HFF-Myc (cell line): ENCODE data around the gene ARHGAP27.
A peak's percentile ranks its signal among the peaks of the same experiment; 100 is the strongest.

Source experiments
- DNase-seq: peaks from one replicate; pipeline ENCODE4 v3.0.0-alpha.2; 2011; ENCODE audit warnings: low read depth; ENCODE audit errors: extremely low read depth
- H3K4me3 ChIP-seq: replicated peaks from 2 replicates; pipeline ENCODE4 v1.5.1; 2011; ENCODE audit warnings: low read depth, mild to moderate bottlenecking, control low read depth, low read length
- TF ChIP-seq, protein P1 (sequence below): IDR thresholded peaks from 2 replicates; pipeline ENCODE4 v1.5.1; 2012; ENCODE audit warnings: mild to moderate bottlenecking, low read depth, low read length, control low read depth; ENCODE audit errors: missing control alignments

Gene ARHGAP27

DNA sequence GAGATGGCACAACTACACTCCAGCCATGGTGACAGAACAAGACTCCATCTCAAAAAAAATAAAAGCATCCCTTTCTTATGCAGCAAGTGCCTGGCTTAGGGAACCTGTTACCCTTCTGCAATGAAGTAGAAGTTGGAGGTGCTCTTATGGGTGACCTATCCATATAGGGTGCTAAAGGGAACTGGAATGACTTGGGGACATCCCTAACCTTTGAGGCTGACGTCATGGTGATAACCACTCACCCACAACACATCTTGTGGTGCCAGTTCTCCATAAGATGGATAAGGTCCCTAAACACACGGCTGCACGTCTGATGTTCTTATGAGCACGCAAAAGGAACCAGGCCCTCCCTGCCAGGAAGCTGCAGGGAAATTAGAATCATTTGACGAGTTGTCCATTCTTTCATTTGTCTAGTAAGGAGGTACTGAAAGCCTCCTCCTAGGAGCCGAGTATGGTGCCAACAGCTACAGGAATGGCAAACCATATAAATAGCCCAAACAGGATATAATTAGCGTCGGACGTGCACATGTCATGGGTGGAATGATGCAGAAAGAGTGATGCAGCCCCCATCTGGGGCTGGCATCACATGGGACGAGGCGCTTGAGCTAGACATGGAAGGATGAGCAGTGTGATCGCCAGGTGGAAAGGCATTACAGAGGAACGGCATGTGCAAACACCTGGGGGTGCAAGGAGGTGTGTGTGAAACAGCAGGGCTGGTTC, 52.5 kb downstream of the ARHGAP27 start:
- no peak overlapping the region for H3K4me3 ChIP-seq
- TF ChIP-seq, protein P1, sequence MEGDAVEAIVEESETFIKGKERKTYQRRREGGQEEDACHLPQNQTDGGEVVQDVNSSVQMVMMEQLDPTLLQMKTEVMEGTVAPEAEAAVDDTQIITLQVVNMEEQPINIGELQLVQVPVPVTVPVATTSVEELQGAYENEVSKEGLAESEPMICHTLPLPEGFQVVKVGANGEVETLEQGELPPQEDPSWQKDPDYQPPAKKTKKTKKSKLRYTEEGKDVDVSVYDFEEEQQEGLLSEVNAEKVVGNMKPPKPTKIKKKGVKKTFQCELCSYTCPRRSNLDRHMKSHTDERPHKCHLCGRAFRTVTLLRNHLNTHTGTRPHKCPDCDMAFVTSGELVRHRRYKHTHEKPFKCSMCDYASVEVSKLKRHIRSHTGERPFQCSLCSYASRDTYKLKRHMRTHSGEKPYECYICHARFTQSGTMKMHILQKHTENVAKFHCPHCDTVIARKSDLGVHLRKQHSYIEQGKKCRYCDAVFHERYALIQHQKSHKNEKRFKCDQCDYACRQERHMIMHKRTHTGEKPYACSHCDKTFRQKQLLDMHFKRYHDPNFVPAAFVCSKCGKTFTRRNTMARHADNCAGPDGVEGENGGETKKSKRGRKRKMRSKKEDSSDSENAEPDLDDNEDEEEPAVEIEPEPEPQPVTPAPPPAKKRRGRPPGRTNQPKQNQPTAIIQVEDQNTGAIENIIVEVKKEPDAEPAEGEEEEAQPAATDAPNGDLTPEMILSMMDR: no peak
- DNase-seq: no peak

DNA sequence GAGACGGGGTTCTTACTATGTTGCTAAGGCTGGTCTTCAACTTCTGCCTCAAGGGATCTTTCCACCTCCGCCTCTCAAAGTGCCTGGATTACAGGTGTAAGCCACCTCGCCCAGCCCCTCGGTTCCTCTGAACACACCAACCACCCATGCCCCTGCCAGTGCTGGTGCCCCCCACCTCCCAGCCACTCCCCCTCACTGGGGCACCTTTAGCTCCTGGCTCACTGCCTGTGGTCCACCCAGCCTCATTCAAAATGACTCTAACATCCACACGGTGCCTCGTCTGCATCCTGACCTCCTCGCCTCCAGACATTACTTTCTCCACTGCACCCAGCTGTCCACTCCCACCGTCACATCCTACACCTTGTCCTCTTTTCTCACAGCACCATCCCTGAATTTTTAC, 55.3 kb downstream of the ARHGAP27 start:
- no peak for DNase-seq
- TF ChIP-seq, protein P1: no peak

DNA sequence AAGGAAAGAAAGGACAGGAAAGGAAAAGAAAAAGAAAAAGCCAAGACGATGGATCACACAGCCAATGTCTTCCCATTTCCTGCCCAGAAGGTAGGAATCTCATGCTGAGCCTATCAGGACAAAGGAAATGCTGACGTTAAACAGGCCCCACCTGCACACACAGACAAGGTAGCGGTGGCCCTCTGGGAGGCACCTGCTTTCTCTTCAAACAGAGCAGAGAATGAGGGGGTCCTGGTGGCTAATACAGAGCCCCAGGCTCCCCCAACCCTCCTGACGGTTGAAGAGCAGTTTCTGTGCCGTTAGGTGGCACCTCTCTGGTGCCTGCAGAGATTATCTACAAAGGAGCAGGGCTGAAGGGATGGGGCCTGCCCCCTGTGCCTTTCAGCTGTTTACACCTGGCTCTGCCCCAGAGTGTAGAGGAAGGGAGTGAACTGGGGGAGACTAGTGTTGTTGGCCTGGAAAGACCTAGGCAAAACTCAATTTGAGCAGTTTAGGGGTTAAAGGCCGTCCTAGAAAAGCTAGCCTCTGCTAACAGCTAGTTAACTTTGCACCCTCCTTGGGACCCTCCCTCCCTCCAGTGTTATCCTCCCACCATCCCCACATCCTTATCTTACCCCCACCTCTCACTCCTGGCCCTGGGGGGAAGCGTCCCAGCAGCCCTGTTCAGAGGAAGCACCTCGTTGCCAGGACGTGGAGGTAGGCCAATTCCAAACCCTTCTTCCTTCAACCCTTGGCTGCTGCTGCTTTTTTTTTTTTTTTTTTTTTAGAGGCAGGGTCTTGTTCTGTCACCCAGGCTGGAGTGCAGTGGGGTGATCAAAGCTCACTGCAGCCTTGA, 56.3 kb downstream of the ARHGAP27 start:
- no peak for DNase-seq
- no peak overlapping the region for H3K4me3 ChIP-seq
- TF ChIP-seq, protein P1: no peak

More for the DNA sequence above, 55.3 kb downstream of the ARHGAP27 start:
- no peak overlapping the region for H3K4me3 ChIP-seq

DNA sequence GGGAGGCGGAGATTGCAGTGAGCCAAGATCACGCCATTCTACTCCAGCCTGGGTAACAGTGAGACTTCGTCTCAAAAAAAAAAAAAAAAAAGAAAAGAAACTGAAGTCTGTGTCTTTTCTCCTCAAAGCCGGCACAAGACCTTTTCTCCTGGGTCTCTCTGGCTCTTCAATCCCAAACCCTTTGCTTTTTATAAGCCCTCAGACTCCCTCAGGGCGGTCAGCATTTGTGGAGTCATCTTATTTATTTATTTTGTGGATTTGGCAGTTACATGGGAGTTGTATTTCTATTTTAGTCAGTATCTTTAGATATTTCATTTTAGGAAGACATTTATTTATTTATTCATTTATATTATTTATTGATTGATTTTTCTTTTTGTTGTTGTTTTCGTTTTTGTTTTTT, 58.2 kb downstream of the ARHGAP27 start:
- TF ChIP-seq, protein P1: no peak
- no peak for DNase-seq
- no peak overlapping the region for H3K4me3 ChIP-seq

DNA sequence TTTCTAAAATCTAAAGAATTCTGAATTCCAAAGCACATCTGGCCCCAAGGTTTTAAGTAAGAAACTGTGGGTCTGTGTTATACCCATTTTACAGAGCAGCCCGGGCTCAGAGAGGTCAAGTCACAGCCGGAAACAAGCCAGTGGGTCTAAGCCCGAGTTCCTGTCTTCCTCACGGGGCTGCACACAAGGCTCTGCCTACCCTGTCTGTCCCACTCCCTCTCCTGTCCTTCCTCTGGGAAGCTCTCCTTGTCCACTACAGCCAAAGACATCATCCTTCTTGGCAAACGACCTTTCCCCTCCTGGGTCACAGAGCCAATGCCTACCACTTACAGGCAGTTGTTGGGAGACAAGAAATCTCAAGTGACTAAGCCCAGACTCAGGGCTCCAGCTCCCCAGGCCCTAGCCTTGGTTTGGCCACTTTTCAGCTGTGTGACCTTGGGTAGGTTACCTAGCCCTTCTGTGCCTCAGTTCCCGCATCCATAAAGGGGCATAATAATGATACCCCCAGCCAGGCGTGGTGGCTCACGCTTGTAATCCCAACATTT, 60.3 kb downstream of the ARHGAP27 start:
- DNase-seq: no peak
- no peak overlapping the region; the same call in 1 of the 2 replicates for H3K4me3 ChIP-seq
- TF ChIP-seq, protein P1: no peak

DNA sequence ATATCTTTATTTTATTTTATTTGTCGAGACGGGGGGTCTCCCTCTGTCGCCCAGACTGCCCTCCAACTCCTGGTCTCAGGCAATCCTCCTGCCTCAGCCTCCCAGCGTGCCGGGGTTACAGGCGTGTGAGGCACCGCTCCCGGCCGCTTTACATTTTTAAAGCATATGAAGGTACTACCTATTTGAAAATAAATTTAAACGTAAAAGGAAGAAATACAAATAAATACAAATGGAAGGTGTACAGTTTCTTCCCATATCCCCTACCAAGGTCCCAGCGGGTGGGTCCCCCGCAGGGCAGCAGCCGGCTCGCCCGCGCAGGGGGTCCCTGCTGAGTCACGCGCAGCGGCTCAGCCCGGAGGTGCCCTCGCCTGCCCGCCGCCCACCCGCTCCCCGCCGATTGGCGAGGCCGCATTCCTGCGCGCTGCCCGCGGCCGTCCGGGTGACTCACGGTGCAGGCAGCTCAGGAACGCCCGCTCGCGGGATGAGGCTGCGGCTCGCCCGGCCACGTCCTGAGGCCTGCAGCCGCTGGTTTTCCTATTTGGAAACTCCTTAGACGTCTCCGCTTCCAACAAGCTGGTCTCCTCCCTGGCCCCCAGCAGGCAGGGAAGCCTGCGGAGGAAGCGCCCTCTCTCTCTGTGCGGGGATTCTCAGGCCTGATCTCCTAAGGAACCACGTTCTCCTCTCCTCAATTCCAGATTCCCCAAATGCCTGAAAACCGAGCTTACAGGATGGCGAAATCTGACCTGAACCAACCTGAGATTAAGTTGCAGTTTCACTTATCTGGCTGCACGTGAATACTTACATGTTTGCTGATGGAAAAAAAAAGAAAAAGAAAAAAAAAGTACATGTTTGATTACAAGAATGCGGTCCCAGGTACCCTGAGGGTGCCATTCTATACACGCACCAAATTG, 61.0 kb downstream of the ARHGAP27 start:
- DNase-seq: peak; percentile 72
- H3K4me3 ChIP-seq: peak overlapping the region; percentile 19

More for the DNA sequence above, 61.0 kb downstream of the ARHGAP27 start:
- TF ChIP-seq, protein P1: no peak
